ENCODE data around the gene GPR68. TPM values are rescaled to one million over a fixed set of nuclear protein-coding genes. Genes with fewer than 3 reads are reported as not detected.
A peak's percentile ranks its signal among the peaks of the same experiment; 100 is the strongest.
"Not testable (repeated sequence)": the region's sequence is repeated elsewhere in the genome, so short reads cannot be mapped to it uniquely, and the experiment has no call there.

The GPR68 gene
- total and polyA plus RNA-seq, 7 experiments from 2014 or later = 0.67 to 38.6 (median 1.6) TPM; not detected in 1

DNA sequence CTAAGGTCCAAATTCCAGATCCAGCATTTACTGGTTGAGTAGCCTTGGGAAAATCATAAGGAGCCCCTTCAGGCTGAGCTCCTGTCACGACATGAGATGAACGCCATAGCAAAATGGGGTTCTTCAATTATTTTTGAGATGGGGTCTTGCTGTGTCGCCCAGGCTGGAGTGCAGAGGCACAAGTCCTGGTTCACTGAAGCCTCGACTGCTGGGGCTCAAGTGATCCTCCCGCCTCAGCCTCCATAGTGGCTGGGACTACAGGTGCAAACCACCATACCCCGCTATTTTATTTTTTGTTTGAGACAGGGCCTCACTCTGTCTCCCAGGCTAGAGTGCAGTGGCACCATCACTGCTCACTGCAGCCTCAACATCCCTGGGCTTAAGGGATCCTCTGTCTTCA, 25.7 kb upstream of the GPR68 start:
- Histone ChIP-seq H3K27ac (ENCODE audit: low read depth, low read length) (no peak overlapping the region), H3K4me3 (ENCODE audit: low read length) (no peak overlapping the region), H3K27me3 (ENCODE audit: control insufficient read depth in 2 of 2, insufficient read depth in 2 of 2, low read length in 2 of 2) (no peaks in the 10 kb centered on the region), H3K4me1 (ENCODE audit: control insufficient read depth in 2 of 2, insufficient read depth in 2 of 2, low read length in 2 of 2) (no peaks in the 10 kb centered on the region), H3K36me3 (ENCODE audit: control insufficient read depth in 2 of 3, insufficient read depth in 3 of 3, low read length in 3 of 3) (peaks cover 0 to 60% (median 17%) of the 10 kb centered on the region in 3 experiments), H3K9me3 (ENCODE audit: control insufficient read depth in 2 of 3, low read length in 3 of 3) (no peaks in the 10 kb centered on the region)
- Mint-ChIP-seq H3K27me3 (peaks cover 0 to 5% (median 0%) of the 10 kb centered on the region in 5 donors), H3K9me3 (peaks cover 0 to 3% (median 0%) of the 10 kb centered on the region in 11 donors), H3K4me3 (no peak overlapping the region), H3K4me1 (peaks cover 18 to 34% (median 31%) of the 10 kb centered on the region in 7 donors), H3K27ac (peak overlapping the region in 4 of 9 donors; percentile 45 to 80 (median 72)), H3K36me3 (peaks cover 4 to 37% (median 19%) of the 10 kb centered on the region in 5 donors)
- DNase-seq = no peak
- ATAC-seq = no peak
- CTCF ChIA-PET = interaction anchor here (0.6 to 1.5 kb wide), 2 partner anchors 18 to 93 kb away, joined by 4 to 7 read pairs; no protein-coding TSS in a partner anchor
- intact Hi-C loops (cut with micrococcal nuclease) = no loop called here
- POLR2A ChIA-PET = no interaction called here

DNA sequence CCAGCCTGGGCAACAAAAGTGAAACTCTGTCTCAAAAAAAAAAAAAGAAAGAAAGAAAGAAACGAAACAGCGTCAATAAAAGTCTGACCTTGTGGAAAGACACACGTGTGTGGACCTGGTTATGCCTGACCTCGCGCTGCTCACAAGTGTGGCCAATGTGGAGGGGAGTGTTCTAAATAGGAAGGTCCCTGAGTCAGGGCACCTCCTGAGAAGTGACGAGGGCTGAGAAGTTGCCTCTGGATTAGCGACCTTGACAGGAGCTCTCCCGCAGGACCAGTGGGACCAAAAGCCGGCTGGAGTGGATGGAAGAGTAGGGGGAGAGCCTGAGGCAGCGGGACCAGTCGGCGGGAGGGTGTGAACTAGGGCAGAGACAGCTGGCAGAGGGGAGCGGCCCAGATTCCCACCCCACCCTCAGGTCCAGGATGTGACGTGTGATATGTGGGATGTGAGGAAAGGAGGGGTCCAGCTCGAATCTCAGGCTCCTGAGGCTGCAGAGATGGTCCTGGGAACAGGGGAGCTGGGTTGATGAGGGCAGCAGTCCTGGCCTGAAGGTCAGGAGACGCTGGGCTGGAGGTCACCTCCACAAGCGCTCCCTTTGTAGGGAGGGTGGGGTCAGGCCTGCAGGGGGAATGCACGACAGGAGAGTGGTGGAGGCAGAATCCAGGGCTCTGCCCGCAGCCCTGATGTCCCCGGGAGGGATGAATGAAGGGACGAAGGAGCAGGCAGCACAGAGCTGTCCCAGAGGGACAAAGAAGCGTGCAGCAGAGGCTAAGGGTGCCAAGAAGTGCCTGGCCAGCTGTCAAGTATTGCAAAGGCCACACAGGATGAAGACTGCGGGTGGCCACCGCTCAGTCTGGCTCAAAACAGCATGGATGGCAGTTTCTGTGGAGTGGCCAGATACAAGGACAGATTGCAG, 24.8 kb upstream of the GPR68 start:
- Histone ChIP-seq H3K27ac (ENCODE audit: low read depth, low read length) (no peak overlapping the region), H3K9me3 (ENCODE audit: control insufficient read depth in 2 of 3, low read length in 3 of 3) (no peaks in the 10 kb centered on the region), H3K4me3 (ENCODE audit: low read length) (no peak overlapping the region), H3K27me3 (ENCODE audit: control insufficient read depth in 2 of 2, insufficient read depth in 2 of 2, low read length in 2 of 2) (no peaks in the 10 kb centered on the region), H3K36me3 (ENCODE audit: control insufficient read depth in 2 of 3, insufficient read depth in 3 of 3, low read length in 3 of 3) (peaks cover 0 to 52% (median 9%) of the 10 kb centered on the region in 3 experiments), H3K4me1 (ENCODE audit: control insufficient read depth in 2 of 2, insufficient read depth in 2 of 2, low read length in 2 of 2) (no peaks in the 10 kb centered on the region)
- peak overlapping the region in 7 of 9 donors; percentile 40 to 72 (median 51) for H3K27ac Mint-ChIP-seq
- peaks cover 0 to 3% (median 0%) of the 10 kb centered on the region in 11 donors for H3K9me3 Mint-ChIP-seq
- peaks cover 22 to 40% (median 37%) of the 10 kb centered on the region in 7 donors for H3K4me1 Mint-ChIP-seq
- peaks cover 4 to 32% (median 19%) of the 10 kb centered on the region in 5 donors for H3K36me3 Mint-ChIP-seq
- intact Hi-C loops (cut with micrococcal nuclease) = no loop called here
- ChIA-PET CTCF (interaction anchor here (1.5 kb wide), 1 partner anchor 92 kb away, joined by 7 read pairs; no protein-coding TSS in a partner anchor), POLR2A (no interaction called here)
- peak overlapping the region in 1 of 10 donors; percentile 56 for H3K4me3 Mint-ChIP-seq
- DNase-seq = no peak
- H3K27me3 Mint-ChIP-seq = peaks cover 0 to 5% (median 0%) of the 10 kb centered on the region in 5 donors
- no peak for ATAC-seq

DNA sequence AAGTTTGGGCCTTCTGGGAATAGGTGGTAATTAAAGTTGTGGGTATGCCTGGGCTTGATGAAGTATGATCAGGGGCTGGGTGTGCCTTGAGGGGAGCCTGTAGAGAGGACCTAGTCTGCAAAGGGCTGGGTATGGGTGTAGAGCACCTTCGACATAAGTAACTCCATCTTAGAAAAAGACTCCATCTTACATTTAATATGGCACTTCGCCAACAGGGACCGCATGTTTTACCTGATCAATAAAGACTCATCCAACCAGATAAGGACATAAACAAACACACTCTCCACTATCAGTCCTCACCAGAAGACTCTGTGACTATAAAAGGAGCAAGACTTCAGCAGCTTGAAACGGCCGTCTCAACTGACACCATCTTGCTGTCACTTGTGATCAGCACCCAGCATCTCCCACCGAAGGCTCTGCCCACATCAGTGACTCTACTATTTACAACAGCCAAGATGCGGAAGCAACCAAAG, 23.5 kb upstream of the GPR68 start:
- Histone ChIP-seq H3K27me3 (ENCODE audit: control insufficient read depth in 2 of 2, insufficient read depth in 2 of 2, low read length in 2 of 2) (no peaks in the 10 kb centered on the region), H3K9me3 (ENCODE audit: control insufficient read depth in 2 of 3, low read length in 3 of 3) (no peaks in the 10 kb centered on the region), H3K27ac (ENCODE audit: low read depth, low read length) (no peak overlapping the region), H3K36me3 (ENCODE audit: control insufficient read depth in 2 of 3, insufficient read depth in 3 of 3, low read length in 3 of 3) (peaks cover 0 to 38% (median 7%) of the 10 kb centered on the region in 3 experiments), H3K4me1 (ENCODE audit: control insufficient read depth in 2 of 2, insufficient read depth in 2 of 2, low read length in 2 of 2) (peaks cover 3 to 5% of the 10 kb centered on the region in 2 donors), H3K4me3 (ENCODE audit: low read length) (no peak overlapping the region)
- peaks cover 26 to 53% (median 49%) of the 10 kb centered on the region in 7 donors for H3K4me1 Mint-ChIP-seq
- POLR2A ChIA-PET = interaction anchor here (0.7 to 2.5 kb wide), 3 partner anchors 16 to 75 kb away, joined by 4 to 11 read pairs (median 5); no protein-coding TSS in a partner anchor
- CTCF ChIA-PET = interaction anchor here (0.6 kb wide), 1 partner anchor 311 kb away, joined by 4 read pairs; no protein-coding TSS in a partner anchor
- peaks cover 0 to 13% (median 0%) of the 10 kb centered on the region in 5 donors for H3K27me3 Mint-ChIP-seq
- H3K27ac Mint-ChIP-seq = peak overlapping the region in 7 of 9 donors; percentile 3 to 72 (median 21)
- peaks cover 0 to 7% (median 0%) of the 10 kb centered on the region in 11 donors for H3K9me3 Mint-ChIP-seq
- H3K36me3 Mint-ChIP-seq = peaks cover 4 to 35% (median 19%) of the 10 kb centered on the region in 5 donors
- intact Hi-C loops (cut with micrococcal nuclease) = no loop called here
- H3K4me3 Mint-ChIP-seq = no peak overlapping the region
- DNase-seq (no peak), ATAC-seq (no peak)

DNA sequence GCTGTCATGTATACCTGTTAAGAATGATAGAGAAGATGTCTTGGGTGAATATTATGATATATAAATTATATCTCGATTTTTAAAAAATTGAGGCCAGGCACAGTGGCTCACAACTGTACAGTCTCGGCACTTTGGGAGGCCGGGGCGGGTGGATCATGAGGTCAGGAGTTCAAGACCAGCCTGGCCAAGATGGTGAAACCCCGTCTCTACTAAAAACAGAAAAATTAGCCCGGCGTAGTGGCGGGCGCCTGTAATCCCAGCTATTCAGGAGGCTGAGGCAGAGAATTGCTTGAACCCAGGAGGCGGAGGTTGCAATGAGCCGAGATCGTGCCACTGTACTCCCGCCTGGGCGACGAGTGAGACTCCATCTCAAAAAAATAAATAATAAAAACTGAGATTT, 21.8 kb upstream of the GPR68 start:
- H3K27me3 ChIP-seq (ENCODE audit: control insufficient read depth in 2 of 2, insufficient read depth in 2 of 2, low read length in 2 of 2); H3K27ac ChIP-seq (ENCODE audit: low read depth, low read length); ATAC-seq; H3K4me3 ChIP-seq (ENCODE audit: low read length); CTCF ChIA-PET; H3K9me3 ChIP-seq (ENCODE audit: control insufficient read depth in 2 of 3, low read length in 3 of 3); intact Hi-C loops (cut with micrococcal nuclease); H3K4me1 ChIP-seq (ENCODE audit: control insufficient read depth in 2 of 2, insufficient read depth in 2 of 2, low read length in 2 of 2); DNase-seq; H3K9me3 Mint-ChIP-seq: not testable (repeated sequence)
- H3K36me3 ChIP-seq (ENCODE audit: control insufficient read depth in 2 of 3, insufficient read depth in 3 of 3, low read length in 3 of 3) = peaks cover 0 to 22% (median 0%) of the 10 kb centered on the region in 3 experiments
- Mint-ChIP-seq H3K27ac (peak overlapping the region in 3 of 9 donors; percentile 33 to 42 (median 35)), H3K27me3 (peaks cover 0 to 13% (median 0%) of the 10 kb centered on the region in 5 donors), H3K4me3 (peak overlapping the region in 2 of 10 donors; percentile 51 to 70), H3K4me1 (peaks cover 26 to 63% (median 46%) of the 10 kb centered on the region in 7 donors), H3K36me3 (peaks cover 0 to 35% (median 14%) of the 10 kb centered on the region in 5 donors)
- POLR2A ChIA-PET = interaction anchor here (0.6 to 2.5 kb wide), 3 partner anchors 21 to 92 kb away, joined by 3 to 11 read pairs (median 5); no protein-coding TSS in a partner anchor

DNA sequence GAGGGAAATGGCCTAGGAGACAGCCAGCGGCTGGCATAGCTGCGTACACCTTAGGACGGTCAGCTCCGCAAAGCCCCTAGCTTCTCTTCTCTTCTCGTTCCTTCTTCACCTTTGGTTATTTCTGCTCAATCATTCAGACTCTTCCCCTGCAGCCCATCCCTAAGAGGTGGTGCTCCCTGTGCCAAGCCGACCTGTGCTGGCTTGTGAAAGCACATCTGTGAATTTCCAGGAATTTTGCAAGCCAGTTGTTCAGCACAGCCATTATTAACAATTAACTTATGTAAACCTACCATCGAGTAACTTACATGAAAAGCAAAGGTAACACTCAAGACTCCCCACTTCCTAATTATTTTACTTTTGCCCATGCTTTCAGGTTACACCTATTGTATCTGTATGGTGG, 20.9 kb upstream of the GPR68 start:
- no peak overlapping the region for H3K27ac ChIP-seq (ENCODE audit: low read depth, low read length)
- H3K4me1 Mint-ChIP-seq = peaks cover 28 to 68% (median 43%) of the 10 kb centered on the region in 7 donors
- H3K27ac Mint-ChIP-seq = peak overlapping the region; percentile 20 to 75 (median 35)
- no peaks in the 10 kb centered on the region for H3K27me3 ChIP-seq (ENCODE audit: control insufficient read depth in 2 of 2, insufficient read depth in 2 of 2, low read length in 2 of 2)
- ATAC-seq (no peak), DNase-seq (no peak)
- intact Hi-C loops (cut with micrococcal nuclease) = loop anchor here in 1 of 2 donors (2.0 kb wide), 1 partner anchor 23 kb away; no protein-coding TSS in a partner anchor
- H3K9me3 ChIP-seq (ENCODE audit: control insufficient read depth in 2 of 3, low read length in 3 of 3) = no peaks in the 10 kb centered on the region
- CTCF ChIA-PET = interaction anchor here (0.6 to 1.3 kb wide), 3 partner anchors 21 to 205 kb away, joined by 3 to 4 read pairs (median 3); partner anchors contain the start of genes GPR68 and RPS6KA5
- H3K36me3 Mint-ChIP-seq = peaks cover 0 to 39% (median 13%) of the 10 kb centered on the region in 5 donors
- peaks cover 5 to 12% of the 10 kb centered on the region in 2 donors for H3K4me1 ChIP-seq (ENCODE audit: control insufficient read depth in 2 of 2, insufficient read depth in 2 of 2, low read length in 2 of 2)
- peak overlapping the region in 9 of 10 donors; percentile 51 to 80 (median 65) for H3K4me3 Mint-ChIP-seq
- peaks cover 0 to 19% (median 0%) of the 10 kb centered on the region in 3 experiments for H3K36me3 ChIP-seq (ENCODE audit: control insufficient read depth in 2 of 3, insufficient read depth in 3 of 3, low read length in 3 of 3)
- no peak overlapping the region for H3K4me3 ChIP-seq (ENCODE audit: low read length)
- POLR2A ChIA-PET = interaction anchor here (1.1 to 2.1 kb wide), 3 partner anchors 22 to 88 kb away, joined by 3 to 10 read pairs (median 3); partner anchors contain the start of gene GPR68
- H3K9me3 Mint-ChIP-seq = peaks cover 0 to 9% (median 0%) of the 10 kb centered on the region in 11 donors
- H3K27me3 Mint-ChIP-seq = peaks cover 0 to 13% (median 0%) of the 10 kb centered on the region in 5 donors
